Skin epidermis (tissue), 12 donors: ENCODE results near the gene RAB12.

Experiments
- H3K27ac ChIP-seq, 21 experiments: fragments of 200-600 bp; sonication (generic) in 11 of 21; one replicate each; pipeline ENCODE4 v1.5.0; 2020; ENCODE audit warnings: mild to moderate bottlenecking in 3 of 21, inconsistent platforms in 2 of 21, moderate library complexity in 2 of 21
- H3K4me3 ChIP-seq, 7 experiments: fragments of 200-600 bp; sonication (generic) in 2 of 7; one replicate each; pipeline ENCODE4 v1.5.0; 2020; ENCODE audit warnings: inconsistent platforms in 2 of 7, mild to moderate bottlenecking in 2 of 7, moderate library complexity in 1 of 7

Gene RAB12

DNA sequence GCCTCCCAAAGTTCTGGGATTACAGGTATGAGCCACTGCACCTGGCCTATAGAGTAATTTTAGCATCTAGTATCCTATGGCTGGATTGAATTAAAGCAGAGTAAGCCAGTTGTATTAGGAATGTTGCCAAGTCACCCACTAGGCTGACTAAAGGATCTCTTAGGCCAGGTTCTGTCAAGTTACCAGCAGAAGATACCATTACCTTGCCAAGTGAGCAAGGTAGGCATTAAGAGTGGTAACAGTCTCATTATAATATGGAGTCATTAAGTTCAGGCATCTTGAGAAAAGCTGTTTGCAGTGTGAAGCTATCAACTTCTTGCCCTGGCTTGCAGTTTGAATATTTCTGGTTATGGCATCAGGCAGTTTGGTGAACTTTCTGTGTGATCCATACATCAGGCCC, 59.1 kb downstream of the RAB12 start:
- no peak overlapping the region for H3K27ac ChIP-seq
- H3K4me3 ChIP-seq = no peak overlapping the region

DNA sequence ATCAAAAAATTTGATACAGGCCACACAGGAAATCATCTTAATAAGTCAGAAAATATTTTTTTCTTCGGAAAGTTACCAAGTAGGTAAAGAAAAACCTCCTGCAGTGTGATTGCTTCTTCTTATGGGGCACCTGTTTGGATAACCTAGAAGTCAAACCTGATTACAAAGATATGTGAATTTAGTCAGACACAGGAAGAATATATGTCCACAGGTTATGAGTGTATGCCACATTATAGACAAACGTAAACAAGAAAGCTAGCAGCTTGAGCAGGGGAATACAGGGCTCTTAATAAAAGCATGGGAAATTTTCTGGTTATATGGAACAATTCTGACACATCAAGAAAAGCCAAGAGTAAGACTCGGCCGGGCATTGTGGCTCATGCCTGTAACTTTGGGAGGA, 60.3 kb downstream of the RAB12 start:
- H3K27ac ChIP-seq = no peak overlapping the region

DNA sequence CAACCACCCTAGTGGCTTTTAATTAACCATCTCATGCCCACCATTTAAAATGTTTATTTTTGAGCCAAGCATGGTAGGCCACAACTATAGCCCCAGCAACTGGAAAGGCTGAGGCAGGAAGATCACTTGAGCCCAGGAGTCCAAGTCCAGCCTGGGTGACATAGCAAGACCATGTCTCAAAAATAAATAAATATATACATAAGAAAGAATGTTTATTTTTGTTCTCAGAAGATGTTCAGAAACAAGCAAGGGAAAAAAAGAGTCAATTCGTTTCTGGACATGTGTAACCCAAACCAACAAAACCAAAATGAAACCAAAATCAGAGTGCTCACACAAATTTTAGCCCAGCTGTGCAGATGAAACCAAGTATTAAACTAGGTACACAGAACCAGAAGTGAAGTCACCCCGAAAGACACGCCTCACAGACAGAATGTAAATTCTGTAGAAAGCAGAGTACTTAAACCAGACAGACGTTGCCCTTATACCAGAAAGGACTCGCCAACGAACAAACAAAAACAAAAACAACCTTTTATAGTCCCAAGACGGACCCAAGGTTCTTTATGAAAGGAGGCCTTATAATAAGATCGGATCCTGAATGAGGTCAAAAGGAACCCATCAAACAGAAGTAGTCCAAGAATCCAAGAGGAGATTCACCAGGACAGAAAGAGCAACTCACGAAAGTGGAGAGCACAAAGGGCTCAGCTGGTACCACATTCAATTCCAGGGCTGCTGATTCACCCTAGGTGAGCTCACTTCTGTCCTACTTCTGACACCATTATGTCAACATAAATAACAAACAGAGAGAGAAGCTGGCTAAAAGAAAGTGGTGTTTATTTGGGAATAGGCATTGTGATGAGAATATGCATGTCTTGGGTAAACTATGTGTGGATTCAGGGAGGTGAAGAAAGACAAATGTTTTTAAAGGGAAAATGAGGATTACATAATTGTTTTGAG, 64.3 kb downstream of the RAB12 start:
- Histone ChIP-seq H3K27ac (no peak overlapping the region), H3K4me3 (no peak overlapping the region)

More for the DNA sequence above, 60.3 kb downstream of the RAB12 start:
- H3K4me3 ChIP-seq = no peak overlapping the region

DNA sequence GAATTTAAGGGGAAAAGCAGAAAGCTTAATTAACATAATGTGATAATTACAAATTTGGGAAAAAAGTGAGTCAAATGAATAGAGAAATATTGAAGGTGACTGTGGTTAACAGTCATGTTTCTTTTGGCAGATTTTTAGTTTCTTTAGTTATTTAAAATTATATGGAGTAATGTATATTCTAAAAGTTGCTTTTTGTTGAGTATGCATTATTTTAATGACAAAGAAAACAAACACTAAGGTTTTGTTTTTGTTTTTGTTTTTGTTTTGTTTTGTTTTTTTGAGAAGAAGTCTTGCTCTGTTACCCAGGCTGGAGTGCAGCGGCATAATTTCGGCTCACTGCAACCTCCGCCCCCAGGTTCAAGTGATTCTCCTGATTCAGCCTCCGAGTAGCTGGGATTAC, 65.8 kb downstream of the RAB12 start:
- Histone ChIP-seq H3K4me3 (no peak overlapping the region), H3K27ac (no peak overlapping the region)

DNA sequence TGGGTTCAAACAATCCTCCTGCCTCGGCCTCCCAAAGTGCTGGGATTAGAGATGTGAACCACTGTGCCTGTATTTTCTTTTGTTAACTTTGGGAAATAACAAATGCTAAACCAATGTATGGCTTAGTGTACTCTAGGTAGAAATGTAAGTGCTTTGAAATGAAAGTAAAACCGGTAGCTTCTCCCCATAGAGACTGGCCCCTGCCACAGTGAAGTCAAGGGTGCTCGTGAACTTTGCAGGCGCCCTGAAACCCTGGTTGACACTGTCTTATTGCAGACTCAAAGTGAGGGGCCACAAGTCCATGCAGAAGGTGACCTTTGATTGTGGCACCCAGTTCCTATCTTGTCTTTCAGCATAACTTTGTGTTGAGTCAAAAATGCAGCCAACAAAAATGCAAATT, 72.0 kb downstream of the RAB12 start:
- Histone ChIP-seq H3K27ac (no peak overlapping the region), H3K4me3 (no peak overlapping the region)

DNA sequence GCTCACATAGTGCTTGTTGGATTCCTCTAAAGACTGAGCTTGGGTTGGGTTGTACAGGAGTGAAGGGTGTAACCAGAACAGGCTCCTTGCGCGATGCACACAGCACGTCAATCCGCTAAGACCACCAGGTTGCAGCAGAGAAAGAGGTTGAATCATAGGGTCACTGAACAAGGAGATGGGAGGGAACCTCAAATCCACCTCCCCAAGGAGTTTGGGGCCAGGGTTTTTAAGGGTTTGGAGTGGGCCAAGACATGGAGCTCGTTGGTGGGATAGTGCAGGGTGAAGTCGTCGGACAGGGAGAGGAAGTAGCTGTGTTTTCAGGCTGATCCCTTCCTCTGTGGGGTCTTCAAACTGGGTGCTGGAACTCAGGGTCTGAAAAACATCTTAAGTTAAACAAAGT, 75.3 kb downstream of the RAB12 start:
- Histone ChIP-seq H3K27ac (peak overlapping the region in 4 of 21 experiments; percentile 59 to 87 (median 63)), H3K4me3 (no peak overlapping the region)

DNA sequence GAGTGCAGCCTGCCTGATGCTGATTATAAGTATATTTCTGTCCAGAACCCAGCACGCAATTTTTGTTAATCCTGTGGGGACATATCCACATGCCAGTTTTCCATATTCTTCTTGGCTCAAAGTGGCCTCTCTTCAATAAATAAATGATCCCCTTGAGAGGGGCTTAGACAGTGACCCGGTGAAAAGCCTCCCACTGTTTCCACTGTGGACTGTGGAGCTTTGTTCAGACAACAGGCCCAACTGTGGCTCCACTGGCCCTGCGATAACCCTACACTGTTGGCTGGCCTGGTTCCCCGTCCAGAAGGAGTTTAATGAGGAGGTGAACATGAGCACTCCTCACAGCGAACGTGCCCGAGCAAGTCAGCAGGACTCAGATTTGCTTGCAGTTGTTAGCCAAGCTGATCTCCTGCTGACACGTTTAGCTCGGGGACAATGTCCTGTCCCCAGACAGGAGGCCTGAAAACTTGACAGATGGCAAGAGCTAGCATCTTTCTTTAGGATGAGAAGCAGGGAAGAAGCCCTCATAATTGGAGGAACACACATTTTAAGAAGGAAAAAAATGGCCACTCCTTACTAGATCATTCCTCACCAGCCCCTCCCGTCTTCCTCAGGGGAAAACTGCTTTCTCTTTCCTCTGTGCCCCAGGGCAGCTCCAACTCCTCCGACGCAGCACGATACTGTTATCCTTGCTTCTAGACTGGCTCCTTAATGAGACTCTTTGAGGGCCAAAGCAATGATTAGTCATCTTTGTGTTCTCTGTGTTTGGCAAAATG, 76.1 kb downstream of the RAB12 start:
- H3K4me3 ChIP-seq = peak overlapping the region in 1 of 7 experiments; percentile 13
- peak overlapping the region in 17 of 21 experiments; percentile 12 to 87 (median 51) for H3K27ac ChIP-seq

DNA sequence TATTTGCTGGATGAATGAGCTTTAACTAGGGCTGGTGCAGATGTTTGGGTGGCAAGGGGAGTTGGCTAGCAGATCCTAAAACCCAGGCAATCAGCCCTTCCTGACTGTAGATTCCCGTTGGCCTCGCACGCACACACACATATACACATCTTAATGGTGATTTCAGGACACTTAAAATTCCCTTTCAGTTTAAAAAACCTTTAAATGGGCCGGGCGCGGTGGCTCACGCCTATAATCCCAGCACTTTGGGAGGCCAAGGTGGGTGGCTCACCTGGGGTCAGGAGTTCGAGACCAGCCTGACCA, 76.6 kb downstream of the RAB12 start:
- Histone ChIP-seq H3K27ac (peak overlapping the region in 13 of 21 experiments; percentile 18 to 87 (median 60)), H3K4me3 (peak overlapping the region in 1 of 7 experiments; percentile 13)

DNA sequence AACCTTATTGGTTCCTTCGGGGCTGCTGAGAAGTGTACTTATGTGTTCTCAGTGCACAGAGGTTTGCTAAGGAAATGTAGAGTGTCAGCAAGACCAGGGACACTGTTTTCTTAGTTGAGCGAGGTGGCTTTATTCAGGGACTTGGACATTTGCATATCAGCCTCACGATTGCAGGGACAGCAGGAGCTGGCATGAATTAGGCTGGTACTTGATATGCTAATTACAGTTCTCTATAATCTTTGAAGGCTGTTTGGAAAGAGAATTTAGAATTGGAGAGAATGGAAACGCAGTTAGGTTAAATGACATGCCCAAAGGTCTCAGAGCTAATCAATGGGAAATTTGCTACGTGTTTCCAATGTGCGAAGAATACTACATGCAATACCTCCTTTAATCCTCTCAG, 77.4 kb downstream of the RAB12 start:
- Histone ChIP-seq H3K27ac (peak overlapping the region in 1 of 21 experiments; percentile 55), H3K4me3 (no peak overlapping the region)

DNA sequence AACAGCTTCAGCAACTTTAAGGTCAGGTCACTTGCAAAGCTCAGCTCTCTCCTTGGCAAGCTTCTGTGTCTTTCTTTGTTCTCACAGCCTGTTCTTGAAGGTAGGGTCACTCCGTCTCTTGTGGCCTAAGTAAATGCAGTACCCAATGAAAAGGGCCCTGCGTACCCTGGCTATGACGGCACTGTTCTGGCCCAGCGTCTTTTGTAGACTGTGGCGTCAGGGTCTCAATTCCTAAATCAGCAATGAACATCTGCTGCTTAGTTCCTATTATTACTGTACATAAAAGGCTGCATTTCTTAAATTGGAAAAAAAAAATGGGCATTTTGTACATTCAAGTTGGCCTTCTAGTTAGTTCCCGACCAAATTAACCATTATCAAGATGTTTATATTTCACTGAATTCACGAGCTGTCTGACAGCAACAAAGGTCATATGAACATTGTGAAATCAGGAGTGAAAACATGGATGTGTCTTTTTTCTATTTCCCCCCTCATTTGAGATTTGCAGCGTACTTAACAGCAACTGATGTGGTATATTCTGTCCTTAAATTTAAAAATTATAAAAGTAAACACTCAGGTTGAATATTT, 79.1 kb downstream of the RAB12 start:
- Histone ChIP-seq H3K4me3 (no peak overlapping the region), H3K27ac (no peak overlapping the region)

DNA sequence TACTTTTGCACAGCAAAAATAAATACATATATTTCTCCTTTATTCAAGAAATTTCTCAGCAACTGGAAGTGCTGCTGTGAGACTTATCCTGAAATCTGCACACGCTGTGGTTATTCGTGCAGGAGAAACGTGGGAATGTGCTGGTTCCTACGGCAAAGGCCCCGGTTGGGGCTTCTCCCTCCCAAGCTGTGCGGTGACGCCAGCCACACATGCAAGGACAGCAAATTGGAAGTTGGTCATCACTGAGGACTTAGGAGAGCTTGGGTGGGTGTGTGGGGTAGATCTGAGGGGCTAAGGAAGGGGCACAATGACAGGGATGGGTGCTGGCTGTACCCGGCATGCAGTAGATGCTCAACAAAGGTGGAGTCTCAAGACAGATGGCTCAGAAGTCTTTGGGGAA, 79.6 kb downstream of the RAB12 start:
- Histone ChIP-seq H3K4me3 (no peak overlapping the region), H3K27ac (no peak overlapping the region)
